Transverse colon (tissue), 4 donors: Measurements from ENCODE around the gene NPW. TPM values are rescaled to one million over a fixed set of nuclear protein-coding genes. Genes with fewer than 3 reads are reported as not detected.
A peak's percentile ranks its signal among the peaks of the same experiment; 100 is the strongest.

Experiments
- DNase-seq: peaks from one replicate; pipeline ENCODE4 v3.0.0-alpha.2; 2019
- H3K27ac ChIP-seq, 4 donors: fragments of 200-600 bp; sonication (generic); 2 replicates each; pipeline ENCODE4 v1.5.1; 2016 to 2018; ENCODE audit warnings: inconsistent platforms in 4 of 4
- H3K27me3 ChIP-seq: fragments of 200-600 bp; sonication (generic); 2 replicates; pipeline ENCODE4 v1.5.1; 2017; ENCODE audit warnings: inconsistent platforms
- H3K36me3 ChIP-seq, 4 donors: fragments of 200-600 bp; sonication (generic); 2 replicates each; pipeline ENCODE4 v1.5.1; 2017 to 2019; ENCODE audit warnings: inconsistent platforms in 4 of 4
- H3K4me1 ChIP-seq, 4 donors: fragments of 200-600 bp; sonication (generic); 2 replicates each; pipeline ENCODE4 v1.5.1; 2017 to 2020; ENCODE audit warnings: inconsistent platforms in 4 of 4
- H3K4me3 ChIP-seq, 4 donors: fragments of 200-600 bp; sonication (generic); 1 replicate in 1 of 4; 2 replicates in 3 of 4; pipeline versions ENCODE4 v1.5.1 to v1.6.1; 2017 to 2019; ENCODE audit warnings: inconsistent platforms in 4 of 4
- H3K9me3 ChIP-seq, 2 donors: fragments of 200-600 bp; sonication (generic); 2 replicates each; pipeline ENCODE4 v1.5.1; 2017 to 2019; ENCODE audit warnings: inconsistent platforms in 2 of 2
- EP300 ChIP-seq: sonication (generic); formaldehyde crosslinking; IDR thresholded peaks from one replicate; pipeline ENCODE4 v1.6.1; 2017; ENCODE audit warnings: antibody characterized with exemption, low read depth
- POLR2A ChIP-seq: fragments of 450-650 bp; IDR thresholded peaks from one replicate; pipeline ENCODE4 v1.6.1; 2016; ENCODE audit warnings: antibody characterized with exemption, mild to moderate bottlenecking, moderate library complexity
- POLR2AphosphoS5 ChIP-seq, 3 donors: sonication (generic); formaldehyde crosslinking; IDR thresholded peaks; one replicate each; pipeline ENCODE4 v1.6.1; 2016; ENCODE audit warnings: antibody characterized with exemption in 3 of 3
- WGBS, 2 donors: methylation state at CpG; one replicate each; pipeline ENCODE4 v1.1.5; 2018; ENCODE audit warnings: low coverage in 1 of 2; 5-methylcytosine and 5-hydroxymethylcytosine counted together
- in situ Hi-C, 4 donors: fragments of 200-750 bp; cut with MboI; loops; one replicate each; pipeline versions ENCODE4 v1.15.0 to v1.15.1; 2017; ENCODE audit warnings: low sequenced_read_pairs in 3 of 4, low pct_ligation_motif_present in 1 of 4, low pct_unique_long_range_greater_than_20kb in 1 of 4
- intact Hi-C: fragments of 100-400 bp; cut with DNase I; formaldehyde crosslinking; loops from one replicate; pipeline ENCODE4 v1.15.1; 2023; ENCODE audit warnings: low total_unique reads
- total RNA-seq, 4 donors: library from RNA; depleted of rRNA; stranded (reverse); fragments of >200 nt; gene quantifications; one replicate each; pipeline ENCODE4 v1.1.0, GENCODE V29; 2016
- TF ChIP-seq, protein P1 (sequence below), 5 experiments: fragments of 200-600 bp in 3 of 5; fragments of 450-650 bp in 2 of 5; sonication (generic) in 3 of 5; IDR thresholded peaks; 1 replicate in 2 of 5; 2 replicates in 3 of 5; pipeline ENCODE4 v1.5.1; 2016 to 2017; ENCODE audit warnings: antibody characterized with exemption in 5 of 5, inconsistent platforms in 3 of 5, mild to moderate bottlenecking in 2 of 5, moderate library complexity in 1 of 5

The NPW gene
- total RNA-seq, 4 donors from 2014 or later: 0.41 TPM; not detected in 3

DNA sequence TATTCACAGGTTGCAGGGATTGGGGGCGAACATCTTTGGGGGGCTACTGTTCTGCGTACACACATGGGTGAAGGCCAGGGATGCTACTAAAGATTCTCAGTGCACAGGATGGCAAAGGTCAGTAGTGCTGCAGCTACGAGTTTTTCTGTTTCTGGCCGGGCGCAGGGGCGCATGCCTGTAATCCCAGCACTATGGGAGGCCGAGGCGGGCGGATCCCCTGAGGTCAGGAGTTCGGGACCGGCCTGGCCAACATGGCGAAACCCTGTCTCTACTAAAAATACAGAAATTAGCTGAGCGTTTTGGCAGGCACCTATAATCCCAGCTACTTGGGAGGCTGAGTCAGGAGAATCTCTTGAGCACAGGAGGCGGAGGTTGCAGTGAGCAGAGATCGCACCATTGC lies 6.1 kb upstream of the NPW start:
- Histone ChIP-seq H3K9me3 (no peaks in the 10 kb centered on the region), H3K27me3 (peaks cover 3% of the 10 kb centered on the region), H3K4me3 (no peak overlapping the region), H3K36me3 (no peaks in the 10 kb centered on the region), H3K4me1 (peaks cover 9 to 29% (median 25%) of the 10 kb centered on the region in 4 donors), H3K27ac (no peak overlapping the region)
- in situ Hi-C loops (loop anchor here in 2 of 4 donors (10.0 to 25.0 kb wide), 2 partner anchors 124 to 131 kb away; partner anchors contain the start of genes RAB26 (in 2 of the 2) and PKD1 (in 1 of the 2)), intact Hi-C loops (no loop called here)
- 87 to 100% methylated on average over 2 to 15 of the region's 15 CpGs for WGBS, 2 donors
- DNase-seq: no peak
- TF ChIP-seq, protein P1, sequence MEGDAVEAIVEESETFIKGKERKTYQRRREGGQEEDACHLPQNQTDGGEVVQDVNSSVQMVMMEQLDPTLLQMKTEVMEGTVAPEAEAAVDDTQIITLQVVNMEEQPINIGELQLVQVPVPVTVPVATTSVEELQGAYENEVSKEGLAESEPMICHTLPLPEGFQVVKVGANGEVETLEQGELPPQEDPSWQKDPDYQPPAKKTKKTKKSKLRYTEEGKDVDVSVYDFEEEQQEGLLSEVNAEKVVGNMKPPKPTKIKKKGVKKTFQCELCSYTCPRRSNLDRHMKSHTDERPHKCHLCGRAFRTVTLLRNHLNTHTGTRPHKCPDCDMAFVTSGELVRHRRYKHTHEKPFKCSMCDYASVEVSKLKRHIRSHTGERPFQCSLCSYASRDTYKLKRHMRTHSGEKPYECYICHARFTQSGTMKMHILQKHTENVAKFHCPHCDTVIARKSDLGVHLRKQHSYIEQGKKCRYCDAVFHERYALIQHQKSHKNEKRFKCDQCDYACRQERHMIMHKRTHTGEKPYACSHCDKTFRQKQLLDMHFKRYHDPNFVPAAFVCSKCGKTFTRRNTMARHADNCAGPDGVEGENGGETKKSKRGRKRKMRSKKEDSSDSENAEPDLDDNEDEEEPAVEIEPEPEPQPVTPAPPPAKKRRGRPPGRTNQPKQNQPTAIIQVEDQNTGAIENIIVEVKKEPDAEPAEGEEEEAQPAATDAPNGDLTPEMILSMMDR (IDR thresholded peaks at IDR 0.05): no peak
- no peak for TF ChIP-seq EP300
- no peak for TF ChIP-seq POLR2AphosphoS5 (IDR thresholded peaks at IDR 0.05)
- TF ChIP-seq POLR2A: no peak

DNA sequence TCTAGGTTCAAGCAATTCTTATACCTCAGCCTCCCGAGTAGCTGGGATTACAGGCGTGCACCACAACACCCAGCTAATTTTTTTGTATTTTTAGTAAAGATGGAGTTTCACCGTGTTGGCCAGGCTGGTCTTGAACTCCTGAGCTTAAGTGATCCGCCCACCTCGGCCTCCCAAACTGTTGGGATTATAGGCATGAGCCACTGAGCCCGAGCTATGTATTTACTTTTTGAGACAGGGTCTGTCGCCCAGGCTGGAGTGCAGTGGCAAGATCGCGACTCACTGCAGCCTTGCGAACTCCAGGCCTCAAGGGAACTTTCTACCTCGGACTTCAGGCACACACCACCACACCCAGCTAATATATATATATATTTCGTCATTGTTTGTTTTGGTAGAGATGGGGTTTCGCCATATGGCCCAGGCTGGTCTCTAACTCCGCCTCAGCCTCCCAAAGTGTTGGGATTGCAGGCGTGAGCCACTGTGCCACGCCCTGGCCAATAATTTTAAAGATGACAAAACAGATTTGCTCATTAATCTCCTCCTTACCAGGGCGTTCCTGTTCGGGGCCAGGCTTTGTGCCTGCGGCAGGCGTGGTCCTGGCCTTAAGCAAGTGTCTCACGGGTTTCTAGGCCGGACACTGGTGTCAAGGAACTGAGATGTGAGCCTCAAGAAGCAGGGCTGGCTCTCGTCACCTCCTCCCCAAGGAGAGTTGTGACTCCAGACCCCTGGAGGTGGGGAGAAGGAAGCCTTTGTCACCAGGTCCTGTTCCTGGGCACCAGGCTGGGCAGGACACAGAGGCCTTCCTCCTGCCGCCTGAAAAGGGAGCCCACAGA lies 4.3 kb upstream of the NPW start:
- in situ Hi-C loops (loop anchor here in 2 of 4 donors (10.0 to 25.0 kb wide), 2 partner anchors 122 to 129 kb away; partner anchors contain the start of genes RAB26 (in 2 of the 2) and PKD1 (in 1 of the 2)), intact Hi-C loops (no loop called here)
- Histone ChIP-seq H3K4me3 (no peak overlapping the region), H3K27ac (peak overlapping the region; percentile 72 to 80 (median 76)), H3K4me1 (peaks cover 9 to 31% (median 26%) of the 10 kb centered on the region in 4 donors), H3K9me3 (no peaks in the 10 kb centered on the region), H3K36me3 (no peaks in the 10 kb centered on the region), H3K27me3 (peaks cover 21% of the 10 kb centered on the region)
- 60 to 63% methylated on average over 11 to 24 of the region's 24 CpGs for WGBS, 2 donors
- DNase-seq: peak; percentile 79
- peak; percentile 39 to 54 (median 52) for TF ChIP-seq POLR2AphosphoS5 (IDR thresholded peaks at IDR 0.05)
- TF ChIP-seq POLR2A: peak; percentile 63
- TF ChIP-seq, protein P1 (IDR thresholded peaks at IDR 0.05): no peak

DNA sequence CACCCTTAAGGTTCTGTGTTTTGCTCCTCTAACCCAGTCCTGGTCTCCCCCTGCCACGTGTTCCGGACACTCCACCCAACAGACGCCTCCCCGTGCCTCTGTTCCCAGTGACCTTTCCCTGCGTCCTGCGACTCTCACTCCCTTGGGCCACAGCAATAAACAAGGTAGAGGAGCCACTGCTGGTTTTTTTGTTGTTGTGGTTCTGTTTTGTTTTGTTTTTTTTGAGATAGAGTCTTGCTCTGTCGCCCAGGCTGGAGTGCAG lies 3.7 kb upstream of the NPW start:
- Histone ChIP-seq H3K4me1 (peaks cover 6 to 31% (median 25%) of the 10 kb centered on the region in 4 donors), H3K27ac (peak overlapping the region; percentile 72 to 80 (median 76)), H3K9me3 (no peaks in the 10 kb centered on the region), H3K4me3 (no peak overlapping the region), H3K36me3 (no peaks in the 10 kb centered on the region), H3K27me3 (peaks cover 26% of the 10 kb centered on the region)
- in situ Hi-C loops (loop anchor here in 2 of 4 donors (10.0 to 25.0 kb wide), 2 partner anchors 121 to 129 kb away; partner anchors contain the start of genes RAB26 (in 2 of the 2) and PKD1 (in 1 of the 2)), intact Hi-C loops (no loop called here)
- DNase-seq: no peak
- no peak for TF ChIP-seq POLR2A
- no peak for TF ChIP-seq POLR2AphosphoS5 (IDR thresholded peaks at IDR 0.05)
- TF ChIP-seq EP300: no peak
- TF ChIP-seq, protein P1 (IDR thresholded peaks at IDR 0.05): no peak
- 57 to 66% methylated on average over 3 to 7 of the region's 7 CpGs for WGBS, 2 donors

DNA sequence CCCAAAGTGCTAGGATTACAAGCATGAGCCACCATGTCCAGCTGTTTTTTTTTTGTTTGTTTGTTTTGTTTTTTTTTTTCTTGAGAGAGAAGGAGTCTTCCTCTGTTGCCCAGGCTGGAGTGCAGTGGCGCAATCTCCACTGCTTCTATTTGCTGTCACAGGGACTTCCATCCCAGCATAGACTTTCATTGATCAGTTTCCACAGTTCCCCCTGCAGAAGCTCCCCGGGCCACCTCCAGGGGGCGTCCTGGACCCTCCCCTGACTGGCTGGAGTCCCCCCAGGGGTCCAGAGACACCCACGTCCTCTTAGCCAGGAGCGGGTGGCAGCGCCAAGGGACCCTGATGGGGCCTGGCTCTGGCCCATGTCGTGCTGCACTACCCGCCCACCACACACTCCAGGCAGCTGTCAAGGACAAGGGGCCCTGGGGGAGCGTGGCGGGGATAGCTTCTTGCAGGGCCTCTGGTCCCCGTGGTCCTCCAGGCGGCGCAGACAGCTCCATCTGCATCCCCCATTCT lies 3.1 kb upstream of the NPW start:
- peaks cover 6 to 31% (median 25%) of the 10 kb centered on the region in 4 donors for H3K4me1 ChIP-seq
- intact Hi-C loops: no loop called here
- no peak overlapping the region for H3K4me3 ChIP-seq
- 58 to 83% methylated on average over 1 to 13 of the region's 13 CpGs for WGBS, 2 donors
- in situ Hi-C loops: loop anchor here in 2 of 4 donors (10.0 to 25.0 kb wide), 2 partner anchors 121 to 128 kb away; partner anchors contain the start of genes RAB26 (in 2 of the 2) and PKD1 (in 1 of the 2)
- TF ChIP-seq POLR2AphosphoS5 (IDR thresholded peaks at IDR 0.05): no peak
- TF ChIP-seq, protein P1 (IDR thresholded peaks at IDR 0.05): peak; percentile 8 to 20 (median 12)
- peaks cover 32% of the 10 kb centered on the region for H3K27me3 ChIP-seq
- no peak for DNase-seq
- no peaks in the 10 kb centered on the region for H3K9me3 ChIP-seq
- H3K36me3 ChIP-seq: no peaks in the 10 kb centered on the region
- H3K27ac ChIP-seq: peak overlapping the region in 3 of 4 donors; percentile 72 to 80 (median 78)
